HUES6 (cell line): ENCODE results near the gene LITAF.

Experiments
- H3K27ac ChIP-seq: 2 replicates; pipeline ENCODE4 v1.7.0; 2013; ENCODE audit warnings: low read depth, mild to moderate bottlenecking, low read length, inconsistent platforms
- H3K27me3 ChIP-seq: 2 replicates; pipeline ENCODE4 v1.6.1; 2013; ENCODE audit warnings: low read length; ENCODE audit not compliant: control insufficient read depth, insufficient read depth
- H3K36me3 ChIP-seq: 2 replicates; pipeline ENCODE4 v1.6.1; 2013; ENCODE audit warnings: low read length; ENCODE audit not compliant: control insufficient read depth, insufficient read depth
- H3K4me1 ChIP-seq: 2 replicates; pipeline ENCODE4 v1.6.1; 2013; ENCODE audit warnings: low read length; ENCODE audit not compliant: control insufficient read depth, insufficient read depth
- H3K4me3 ChIP-seq: 2 replicates; pipeline ENCODE4 v1.5.1; 2013; ENCODE audit warnings: low read depth, low read length
- H3K9ac ChIP-seq: one replicate; pipeline ENCODE4 v1.6.1; 2013; ENCODE audit warnings: mild to moderate bottlenecking, low read length
- H3K9me3 ChIP-seq: 2 replicates; pipeline ENCODE4 v1.6.1; 2013; ENCODE audit warnings: low read depth, low read length; ENCODE audit not compliant: control insufficient read depth, insufficient read depth

Gene LITAF

GRCh38 chr16:11620243-11621003 lies 33.7 kb upstream of the LITAF start:
- Histone ChIP-seq H3K27me3 (no peaks in the 10 kb centered on the region), H3K9ac (no peak overlapping the region), H3K36me3 (no peaks in the 10 kb centered on the region), H3K27ac (no peak overlapping the region), H3K9me3 (0 out of 2 replicates have a peak, but pooled peaks cover 7% of the 10 kb centered on the region), H3K4me1 (peaks cover 18% of the 10 kb centered on the region), H3K4me3 (no peak overlapping the region)

GRCh38 chr16:11619327-11619851 lies 32.7 kb upstream of the LITAF start:
- no peak overlapping the region for H3K9ac ChIP-seq
- H3K4me1 ChIP-seq, result peaks cover 26% of the 10 kb centered on the region
- H3K9me3 ChIP-seq, result 0 out of 2 replicates have a peak, but pooled peaks cover 7% of the 10 kb centered on the region
- no peak overlapping the region for H3K27ac ChIP-seq
- no peak overlapping the region for H3K4me3 ChIP-seq
- no peaks in the 10 kb centered on the region for H3K36me3 ChIP-seq
- no peaks in the 10 kb centered on the region for H3K27me3 ChIP-seq

DNA sequence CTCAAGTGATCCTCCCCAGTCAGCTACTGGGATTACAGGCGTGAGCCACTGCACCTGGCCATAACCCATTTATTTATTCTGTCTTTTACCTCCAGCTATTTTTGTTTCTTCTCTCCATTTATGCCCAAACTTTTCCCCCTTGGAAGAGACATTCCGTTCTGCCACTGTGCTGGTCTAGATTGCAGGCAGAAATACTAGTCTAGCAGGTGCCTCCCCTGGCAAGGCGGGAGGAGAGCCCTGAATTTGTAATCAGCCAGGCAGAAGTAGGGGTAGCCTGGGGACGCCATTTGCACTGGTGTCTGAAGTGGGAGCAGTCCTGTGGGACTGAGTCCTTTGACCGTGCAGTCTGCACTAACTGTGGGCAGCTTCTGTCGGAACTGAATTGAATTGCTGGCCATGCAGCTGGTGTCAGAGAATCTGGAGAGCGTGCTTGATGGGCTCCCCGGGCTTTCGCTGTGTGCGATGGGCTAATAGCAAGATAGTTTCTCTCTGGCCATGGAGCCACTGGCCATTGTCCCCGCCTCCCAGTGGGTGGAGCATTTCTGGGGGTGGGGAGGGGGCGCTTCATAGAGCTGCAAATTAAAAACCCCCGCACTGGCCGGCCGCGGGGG lies 31.5 kb upstream of the LITAF start:
- no peaks in the 10 kb centered on the region for H3K27me3 ChIP-seq
- H3K36me3 ChIP-seq, result no peaks in the 10 kb centered on the region
- no peak overlapping the region for H3K4me3 ChIP-seq
- H3K27ac ChIP-seq, result no peak overlapping the region
- H3K9ac ChIP-seq, result no peak overlapping the region
- peaks cover 30% of the 10 kb centered on the region for H3K4me1 ChIP-seq
- H3K9me3 ChIP-seq, result 0 out of 2 replicates have a peak, but pooled peaks cover 7% of the 10 kb centered on the region

GRCh38 chr16:11615748-11616447 lies 29.2 kb upstream of the LITAF start:
- Histone ChIP-seq H3K36me3 (no peaks in the 10 kb centered on the region), H3K27ac (peak overlapping the region; percentile 70; the same call in 1 of the 2 replicates), H3K4me3 (no peak overlapping the region), H3K9me3 (0 out of 2 replicates have a peak, but pooled peaks cover 7% of the 10 kb centered on the region), H3K4me1 (peaks cover 27% of the 10 kb centered on the region), H3K27me3 (peaks cover 4% of the 10 kb centered on the region; the same call in 1 of the 2 replicates), H3K9ac (no peak overlapping the region)

- Histone ChIP-seq H3K27me3 (peaks cover 4% of the 10 kb centered on the region; the same call in 1 of the 2 replicates), H3K4me3 (no peak overlapping the region), H3K4me1 (peaks cover 29% of the 10 kb centered on the region), H3K36me3 (no peaks in the 10 kb centered on the region), H3K9ac (no peak overlapping the region), H3K9me3 (no peaks in the 10 kb centered on the region), H3K27ac (no peak overlapping the region)
These were observed 28.0 kb upstream of the LITAF start for GRCh38 chr16:11614587-11615175.

- no peaks in the 10 kb centered on the region for H3K36me3 ChIP-seq
- no peaks in the 10 kb centered on the region for H3K9me3 ChIP-seq
- no peak overlapping the region for H3K9ac ChIP-seq
- H3K4me1 ChIP-seq, result peaks cover 32% of the 10 kb centered on the region
- no peak overlapping the region for H3K4me3 ChIP-seq
- no peak overlapping the region for H3K27ac ChIP-seq
- peaks cover 4% of the 10 kb centered on the region; the same call in 1 of the 2 replicates for H3K27me3 ChIP-seq
These were observed 26.9 kb upstream of the LITAF start for GRCh38 chr16:11613381-11614303.

DNA sequence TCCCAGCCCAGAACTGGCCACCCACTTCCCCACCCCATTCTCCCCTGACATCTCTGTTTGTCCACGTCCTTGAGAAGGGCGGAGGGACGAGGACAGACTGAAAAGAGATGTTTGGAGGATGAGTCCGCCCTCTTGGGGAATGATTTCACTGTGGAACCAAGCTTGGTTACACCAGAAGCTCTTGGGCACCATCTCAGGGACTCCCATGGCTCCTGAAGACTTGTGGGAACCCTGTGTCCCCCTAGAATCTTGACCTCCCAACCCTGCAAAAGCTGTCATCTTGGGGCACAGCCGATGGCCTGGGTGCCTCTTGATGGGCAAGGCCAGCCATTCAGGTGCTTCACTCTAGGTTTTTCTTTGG lies 25.9 kb upstream of the LITAF start:
- H3K36me3 ChIP-seq, result no peaks in the 10 kb centered on the region
- H3K9me3 ChIP-seq, result no peaks in the 10 kb centered on the region
- peaks cover 32% of the 10 kb centered on the region for H3K4me1 ChIP-seq
- peaks cover 4% of the 10 kb centered on the region; the same call in 1 of the 2 replicates for H3K27me3 ChIP-seq
- no peak overlapping the region for H3K9ac ChIP-seq
- no peak overlapping the region for H3K4me3 ChIP-seq
- no peak overlapping the region for H3K27ac ChIP-seq

DNA sequence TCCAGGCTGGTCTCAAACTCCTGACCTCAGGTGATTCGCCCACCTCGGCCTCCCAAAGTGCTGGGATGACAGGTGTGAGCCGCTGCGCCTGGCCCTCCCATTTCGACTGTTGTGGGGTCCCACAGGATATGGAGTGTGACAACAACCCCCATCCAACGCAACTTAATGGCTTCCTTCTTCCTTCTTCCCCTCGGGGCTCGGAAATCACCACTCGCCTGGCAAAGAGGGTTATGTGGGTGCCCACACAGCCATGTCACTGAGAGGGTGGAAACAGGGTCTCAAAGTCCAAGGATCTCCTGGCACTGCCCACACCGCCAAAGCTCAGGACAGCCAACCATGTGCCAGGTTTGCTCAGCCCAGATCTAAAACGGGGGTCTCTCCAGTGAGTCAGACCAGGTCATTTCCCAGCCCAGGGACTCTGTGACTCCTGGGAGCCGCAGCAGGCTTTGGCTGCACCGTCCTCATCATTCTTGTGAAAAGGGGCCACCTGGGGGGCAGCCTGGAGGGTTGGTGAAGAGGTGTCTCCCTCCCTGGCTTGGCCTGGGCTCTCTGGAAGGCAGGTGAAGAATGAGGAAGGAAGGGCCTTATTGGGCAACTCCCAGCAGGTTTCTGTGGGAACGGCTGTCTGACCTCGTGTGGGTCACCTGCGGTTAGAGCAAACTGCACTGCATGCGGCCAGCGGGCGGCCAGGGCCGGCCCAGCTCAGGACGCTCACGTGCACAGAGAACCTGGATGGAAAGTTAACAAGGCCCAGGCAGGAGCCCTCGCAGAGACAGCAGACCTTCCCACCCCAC lies 25.3 kb upstream of the LITAF start:
- Histone ChIP-seq H3K27me3 (peaks cover 4% of the 10 kb centered on the region; the same call in 1 of the 2 replicates), H3K4me3 (no peak overlapping the region), H3K27ac (no peak overlapping the region), H3K36me3 (no peaks in the 10 kb centered on the region), H3K9ac (no peak overlapping the region), H3K9me3 (no peaks in the 10 kb centered on the region), H3K4me1 (peaks cover 32% of the 10 kb centered on the region)

DNA sequence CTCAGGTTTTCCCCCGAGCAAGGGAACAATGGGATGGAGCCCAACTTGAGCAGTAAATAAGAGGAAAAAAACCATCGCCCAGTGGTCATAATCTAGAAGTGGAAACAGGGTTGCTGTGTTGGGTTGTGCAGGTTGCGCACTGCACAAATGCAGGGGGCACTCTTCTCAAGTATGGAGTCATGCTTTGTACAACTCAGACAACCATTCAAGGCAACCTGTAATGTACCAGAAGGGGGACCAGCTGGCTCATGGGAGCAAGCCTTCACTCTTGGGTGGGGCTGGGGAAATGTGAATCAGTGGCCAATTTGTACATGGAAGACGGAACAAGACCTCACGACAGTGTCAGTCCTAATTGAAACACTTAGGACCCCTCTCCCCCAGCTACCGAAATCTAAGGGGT lies 23.9 kb upstream of the LITAF start:
- H3K4me1 ChIP-seq, result peaks cover 28% of the 10 kb centered on the region
- no peak overlapping the region for H3K4me3 ChIP-seq
- H3K9me3 ChIP-seq, result no peaks in the 10 kb centered on the region
- no peak overlapping the region for H3K27ac ChIP-seq
- peaks cover 4% of the 10 kb centered on the region; the same call in 1 of the 2 replicates for H3K27me3 ChIP-seq
- H3K36me3 ChIP-seq, result no peaks in the 10 kb centered on the region
- no peak overlapping the region for H3K9ac ChIP-seq
